VCaP (cell line): ENCODE data around the gene PTPRN2.

Source experiments
- H3K27ac ChIP-seq: fragments of 450-650 bp; 2 replicates; pipeline ENCODE4 v1.5.1; 2017
- CTCF ChIP-seq: fragments of 450-650 bp; conservative IDR thresholded peaks from 2 replicates; pipeline ENCODE4 v1.5.1; 2017; ENCODE audit warnings: mild to moderate bottlenecking, moderate library complexity

The PTPRN2 gene

GRCh38 chr7:158140538-158141220 is 446.9 kb downstream of the PTPRN2 start:
- H3K27ac ChIP-seq = no peak overlapping the region
- TF ChIP-seq CTCF = no peak

DNA sequence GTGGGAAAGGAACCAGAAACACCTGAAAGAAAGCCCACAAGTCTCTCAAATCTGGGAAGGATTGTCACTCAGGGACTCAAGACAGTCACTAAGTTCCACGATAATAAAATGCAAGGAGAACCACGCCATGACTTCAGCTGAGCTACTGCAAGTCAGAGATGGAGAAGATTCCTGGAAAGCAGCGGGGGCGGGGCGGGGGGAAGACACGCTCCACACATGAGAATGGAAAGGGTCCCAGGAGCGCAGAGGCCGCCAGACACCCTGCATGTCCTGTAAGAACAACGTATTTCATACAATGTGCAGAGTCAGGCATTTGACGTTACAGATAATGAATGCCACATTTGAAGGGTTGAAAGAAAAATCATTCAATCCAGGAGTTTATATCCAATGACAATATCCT is 448.1 kb downstream of the PTPRN2 start:
- TF ChIP-seq CTCF = no peak
- no peak overlapping the region for H3K27ac ChIP-seq

DNA sequence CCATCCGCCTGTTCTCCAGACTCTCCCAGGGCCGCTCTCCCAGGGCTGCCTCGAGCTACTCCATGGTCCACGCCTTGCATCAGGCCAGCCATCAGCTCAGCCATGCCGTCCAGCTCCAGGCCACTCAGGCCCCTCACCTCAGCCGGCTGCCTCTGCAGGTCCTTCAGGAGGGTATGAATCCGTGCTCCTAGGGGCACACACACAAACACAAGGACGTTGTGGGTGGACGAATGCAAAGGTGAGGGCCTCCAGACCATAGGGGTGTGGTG is 449.4 kb downstream of the PTPRN2 start:
- H3K27ac ChIP-seq = no peak overlapping the region
- TF ChIP-seq CTCF = no peak

GRCh38 chr7:158137516-158138328 is 449.9 kb downstream of the PTPRN2 start:
- no peak overlapping the region for H3K27ac ChIP-seq
- TF ChIP-seq CTCF = no peak

- no peak for TF ChIP-seq CTCF
- no peak overlapping the region for H3K27ac ChIP-seq
Observed at GRCh38 chr7:158135931-158136330, 451.7 kb downstream of the PTPRN2 start.

GRCh38 chr7:158134824-158135223 is 452.8 kb downstream of the PTPRN2 start:
- H3K27ac ChIP-seq = no peak overlapping the region
- TF ChIP-seq CTCF = no peak

- no peak overlapping the region for H3K27ac ChIP-seq
- no peak for TF ChIP-seq CTCF
Observed at GRCh38 chr7:158133515-158134271, 453.9 kb downstream of the PTPRN2 start.
